OCI-LY7 (cell line): ENCODE measurements around the gene TULP4.

ENCODE experiments used
- EZH2phosphoT487 ChIP-seq: fragments of 200-600 bp; sonication (generic); IDR thresholded peaks from 2 replicates; pipeline ENCODE4 v1.6.1; 2018; ENCODE audit warnings: low read depth, borderline replicate concordance, mild to moderate bottlenecking, mixed run types, antibody characterized with exemption, low read length, moderate library complexity, mixed read lengths
- TF ChIP-seq, protein P1 (sequence below): fragments of 200-600 bp; sonication (generic); conservative IDR thresholded peaks from 2 replicates; pipeline ENCODE4 v1.5.1; 2014; ENCODE audit warnings: mild to moderate bottlenecking, antibody characterized with exemption, low read length, moderate library complexity, mixed read lengths

DNA sequence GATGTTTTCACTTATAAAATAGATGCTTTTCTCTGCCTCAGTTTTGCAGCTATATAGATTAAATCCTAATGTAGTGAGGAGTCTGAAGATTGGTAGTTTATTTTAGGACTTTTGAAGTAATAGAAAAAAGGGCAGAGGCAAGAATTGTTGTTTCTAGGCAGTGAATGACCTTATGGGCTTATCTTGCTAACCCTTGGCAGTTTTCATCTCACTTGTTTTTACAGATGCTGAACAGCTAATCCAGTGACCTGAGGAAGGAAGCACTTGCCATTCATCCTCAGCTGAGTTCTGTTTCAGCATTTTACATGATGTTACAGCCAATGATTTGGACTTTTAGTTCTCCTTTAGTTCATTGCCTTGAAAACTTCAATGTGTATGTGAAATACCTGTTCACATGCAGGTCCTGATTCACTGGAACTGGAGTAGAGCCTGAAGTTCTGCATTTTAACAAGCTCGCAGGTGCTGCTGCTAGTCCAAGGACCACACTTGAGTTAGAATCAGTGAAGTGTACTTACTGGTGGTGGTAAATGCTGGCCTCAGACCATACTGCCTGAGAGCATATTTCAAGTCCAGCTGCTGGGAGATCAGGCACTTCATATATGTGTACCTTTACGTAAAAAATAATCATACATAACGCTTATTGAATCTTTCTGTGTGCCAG lies 86.9 kb downstream of the TULP4 start:
- TF ChIP-seq, protein P1, sequence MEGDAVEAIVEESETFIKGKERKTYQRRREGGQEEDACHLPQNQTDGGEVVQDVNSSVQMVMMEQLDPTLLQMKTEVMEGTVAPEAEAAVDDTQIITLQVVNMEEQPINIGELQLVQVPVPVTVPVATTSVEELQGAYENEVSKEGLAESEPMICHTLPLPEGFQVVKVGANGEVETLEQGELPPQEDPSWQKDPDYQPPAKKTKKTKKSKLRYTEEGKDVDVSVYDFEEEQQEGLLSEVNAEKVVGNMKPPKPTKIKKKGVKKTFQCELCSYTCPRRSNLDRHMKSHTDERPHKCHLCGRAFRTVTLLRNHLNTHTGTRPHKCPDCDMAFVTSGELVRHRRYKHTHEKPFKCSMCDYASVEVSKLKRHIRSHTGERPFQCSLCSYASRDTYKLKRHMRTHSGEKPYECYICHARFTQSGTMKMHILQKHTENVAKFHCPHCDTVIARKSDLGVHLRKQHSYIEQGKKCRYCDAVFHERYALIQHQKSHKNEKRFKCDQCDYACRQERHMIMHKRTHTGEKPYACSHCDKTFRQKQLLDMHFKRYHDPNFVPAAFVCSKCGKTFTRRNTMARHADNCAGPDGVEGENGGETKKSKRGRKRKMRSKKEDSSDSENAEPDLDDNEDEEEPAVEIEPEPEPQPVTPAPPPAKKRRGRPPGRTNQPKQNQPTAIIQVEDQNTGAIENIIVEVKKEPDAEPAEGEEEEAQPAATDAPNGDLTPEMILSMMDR = no peak
- TF ChIP-seq EZH2phosphoT487 = no peak
